GM19455 (cell line): ENCODE measurements around the gene SIAH3.
"Not testable (repeated sequence)": the region's sequence is repeated elsewhere in the genome, so short reads cannot be mapped to it uniquely, and the experiment has no call there.

Experiments
- ATAC-seq: cut with Tn5 transposase; IDR thresholded peaks from one replicate; pipeline ENCODE4 v1.9.1; 2021; ENCODE audit not compliant: unreplicated experiment

The SIAH3 gene

DNA sequence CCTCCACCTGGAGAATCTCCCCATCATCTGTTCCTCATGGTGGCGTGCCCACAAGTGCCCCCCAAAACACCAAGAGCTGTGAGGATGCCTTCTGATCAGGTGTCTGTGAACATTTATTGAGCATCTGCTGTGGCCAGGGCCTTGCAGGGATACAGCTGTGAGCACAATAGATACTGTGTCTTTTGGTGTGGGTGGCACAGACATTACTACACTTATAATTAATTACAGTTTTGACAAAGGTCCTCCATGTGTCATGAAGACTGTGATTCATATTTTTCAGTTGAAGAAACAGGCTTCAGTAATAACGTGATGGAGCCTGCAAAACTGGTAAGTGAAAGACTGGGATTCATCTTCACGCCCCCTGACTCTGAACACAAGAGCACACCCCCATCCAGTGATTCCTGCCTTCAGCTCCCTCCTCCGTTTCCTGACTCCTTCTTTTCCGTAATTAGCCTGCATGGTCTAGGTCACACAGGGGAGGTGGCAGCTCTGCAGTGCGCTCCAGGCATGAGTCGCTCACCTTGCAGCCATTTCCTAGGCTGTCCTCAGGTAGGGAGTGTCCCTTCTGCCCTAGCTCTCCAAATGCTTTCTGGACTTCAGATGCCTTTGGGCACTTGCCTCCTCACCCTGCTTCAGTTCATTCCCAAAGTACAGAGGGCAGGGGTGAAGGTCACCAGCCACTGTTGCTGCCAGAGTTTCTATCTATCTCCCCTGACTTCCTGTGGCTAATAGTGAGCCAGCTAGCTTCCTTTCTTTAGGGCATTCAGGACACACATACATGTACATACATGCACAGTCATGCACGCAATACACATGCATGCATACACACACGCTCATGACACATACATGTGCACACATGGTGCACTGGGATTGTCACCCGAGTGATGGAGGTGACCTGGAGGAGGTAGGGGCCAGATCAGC is 66.5 kb downstream of the SIAH3 start:
- ATAC-seq, result no peak

DNA sequence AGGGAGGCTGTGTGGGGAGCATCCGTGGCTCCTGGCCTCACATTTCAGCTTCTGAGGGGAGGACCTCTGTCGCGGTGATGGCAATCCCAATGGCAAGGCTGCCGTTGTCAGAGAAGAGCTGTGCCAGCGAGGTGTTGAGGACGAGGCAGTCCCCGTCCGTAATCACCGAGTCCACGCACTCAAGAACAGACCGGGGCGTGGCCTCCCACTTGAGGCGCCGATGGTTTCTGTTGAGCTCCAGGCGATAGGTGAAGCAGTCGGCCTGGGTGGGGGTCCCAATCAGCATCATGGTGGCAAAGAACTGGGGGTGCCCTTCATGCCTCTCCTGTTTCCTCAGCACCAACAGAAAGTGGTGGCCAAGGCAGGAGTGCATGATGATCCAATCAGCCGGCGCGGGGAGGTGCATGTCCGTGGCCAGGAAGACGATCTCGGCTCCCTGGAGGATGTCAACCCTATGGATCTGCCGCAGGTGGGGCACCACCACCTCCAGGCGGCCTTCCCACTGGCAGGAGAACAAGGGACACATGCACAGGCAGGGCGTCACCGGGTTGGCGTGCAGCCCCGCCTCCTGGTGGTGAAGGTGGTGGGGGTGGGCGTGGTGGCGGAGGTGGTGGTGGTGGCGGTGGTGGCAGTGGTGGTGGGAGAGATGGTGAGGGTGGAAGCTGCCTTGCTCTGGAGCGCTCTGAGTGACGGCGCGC is 68.1 kb downstream of the SIAH3 start:
- ATAC-seq, result no peak

DNA sequence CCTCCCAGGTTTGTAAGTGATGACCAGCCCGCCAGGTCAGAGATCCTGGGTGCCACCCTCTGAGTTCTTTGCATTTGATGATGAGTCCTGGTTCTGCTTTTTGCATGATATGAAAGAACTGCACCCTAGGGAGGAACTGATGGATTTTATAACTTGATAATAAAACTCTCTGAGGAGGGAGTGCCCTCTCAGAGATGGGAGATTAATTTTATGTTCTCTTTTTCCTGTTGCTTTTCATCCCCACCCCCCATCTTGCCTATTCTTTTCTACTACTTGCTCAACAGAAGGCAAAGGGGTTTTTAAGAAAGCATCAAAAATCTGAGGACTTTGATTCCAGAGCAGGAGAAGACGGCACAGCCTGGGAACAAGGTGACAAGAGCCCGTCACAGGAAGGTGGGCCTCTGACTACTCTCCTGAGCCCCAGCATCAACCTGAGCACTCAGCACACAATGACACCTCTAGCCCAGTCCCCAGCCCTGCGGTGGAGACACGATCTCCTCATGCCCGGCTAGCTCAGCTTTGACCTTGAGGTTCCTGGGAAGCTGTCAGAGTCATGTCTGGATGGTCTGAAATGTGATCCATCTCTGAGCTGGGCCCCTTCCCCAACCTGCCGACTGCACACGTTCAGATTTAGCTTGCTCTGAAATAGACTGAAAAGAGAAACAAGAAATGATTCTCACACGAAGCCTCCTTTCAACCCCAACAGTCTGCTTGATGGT is 69.1 kb downstream of the SIAH3 start:
- ATAC-seq, result no peak

DNA sequence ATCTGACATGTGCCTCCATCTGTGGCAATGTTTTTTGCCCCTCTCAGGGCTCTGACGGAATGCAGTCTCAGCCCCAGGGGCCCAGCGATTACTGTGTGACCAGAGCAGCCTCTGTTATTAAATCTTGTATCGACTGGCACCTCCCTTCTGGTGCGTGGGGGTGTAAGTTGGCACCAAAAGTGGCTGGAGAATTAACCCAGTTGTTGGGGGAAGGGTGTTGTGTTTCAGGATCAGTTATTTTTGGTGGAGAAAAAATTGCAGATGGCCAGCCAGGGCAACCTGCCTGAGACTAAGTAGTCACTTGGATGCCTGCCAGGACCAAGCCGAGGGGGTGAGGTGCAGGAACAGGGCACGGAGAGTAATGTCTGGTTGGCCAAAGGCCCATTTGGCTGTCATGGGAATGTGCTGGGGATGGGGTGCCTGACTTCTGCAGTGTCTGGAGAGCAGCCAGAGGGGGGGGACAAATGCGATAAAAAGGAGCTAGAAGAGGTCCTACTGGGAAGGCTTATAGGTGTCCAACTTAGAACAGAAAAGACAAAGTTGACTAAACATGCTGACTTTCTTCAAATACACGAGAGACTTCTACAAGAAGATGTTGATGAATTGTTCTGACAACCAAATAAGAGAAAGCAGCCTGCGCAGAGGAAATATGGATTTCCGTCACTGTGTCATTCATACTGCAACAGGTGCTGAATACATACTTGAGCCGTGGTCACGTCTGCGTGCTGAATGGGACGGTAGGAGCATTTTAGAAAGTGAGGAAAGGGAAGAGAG is 69.8 kb downstream of the SIAH3 start:
- no peak for ATAC-seq

DNA sequence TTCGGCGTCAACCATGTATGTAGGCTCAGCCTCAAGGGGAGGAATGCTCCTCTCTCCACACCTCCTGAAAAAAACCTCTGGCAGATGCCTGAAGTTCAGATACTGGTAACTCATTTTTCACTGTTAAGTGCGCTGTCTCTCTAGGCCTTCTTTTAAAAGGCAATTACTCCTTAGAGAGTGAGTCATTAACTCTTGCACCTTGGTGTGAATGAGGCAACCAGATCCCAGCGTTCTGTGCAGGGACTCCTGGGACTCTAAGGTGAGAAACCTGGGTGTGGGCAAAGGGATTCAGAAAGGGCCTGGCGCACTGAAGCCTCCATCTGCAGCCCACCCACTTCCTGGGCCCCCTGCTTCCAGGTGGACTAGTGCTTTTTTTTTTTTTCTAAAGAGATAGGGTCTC is 71.7 kb downstream of the SIAH3 start:
- no peak for ATAC-seq

DNA sequence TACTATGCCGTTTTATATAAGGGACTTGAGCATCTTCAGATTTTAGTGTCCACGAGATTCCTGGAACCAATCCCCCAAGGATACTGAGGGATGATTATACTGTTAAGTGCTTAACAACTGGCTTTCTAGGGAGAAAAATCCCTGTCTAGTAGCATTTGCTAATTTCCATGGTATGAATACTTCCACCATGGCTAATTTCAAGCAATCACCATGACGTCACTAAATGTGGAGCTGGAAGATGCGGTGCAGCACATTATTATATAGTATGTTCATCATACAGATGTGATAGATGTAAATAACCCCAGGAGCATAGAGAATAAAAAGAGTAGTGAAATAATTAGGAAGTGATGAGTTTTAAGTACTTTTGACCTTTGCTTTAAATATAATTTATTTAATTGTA is 72.7 kb downstream of the SIAH3 start:
- ATAC-seq, result no peak

DNA sequence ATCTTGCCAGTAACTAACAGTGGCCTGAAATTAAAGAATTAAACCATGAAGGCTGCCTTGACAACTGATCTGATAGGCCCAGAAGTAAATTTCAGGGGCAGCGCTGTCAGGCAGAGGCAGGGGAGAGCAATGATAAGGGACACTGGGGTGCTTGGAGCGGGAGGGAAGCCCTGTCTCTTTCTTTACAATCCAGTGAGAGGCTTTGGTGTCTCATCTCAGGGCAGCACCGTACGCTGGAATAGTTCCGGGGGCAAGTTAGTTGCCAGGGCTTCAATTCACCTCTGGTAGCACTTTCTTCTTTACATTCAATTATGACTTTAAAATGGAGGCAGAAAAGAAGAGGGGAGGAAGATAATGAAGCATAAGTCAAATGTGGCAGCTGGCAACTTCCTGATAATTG is 74.8 kb downstream of the SIAH3 start:
- ATAC-seq, result no peak

DNA sequence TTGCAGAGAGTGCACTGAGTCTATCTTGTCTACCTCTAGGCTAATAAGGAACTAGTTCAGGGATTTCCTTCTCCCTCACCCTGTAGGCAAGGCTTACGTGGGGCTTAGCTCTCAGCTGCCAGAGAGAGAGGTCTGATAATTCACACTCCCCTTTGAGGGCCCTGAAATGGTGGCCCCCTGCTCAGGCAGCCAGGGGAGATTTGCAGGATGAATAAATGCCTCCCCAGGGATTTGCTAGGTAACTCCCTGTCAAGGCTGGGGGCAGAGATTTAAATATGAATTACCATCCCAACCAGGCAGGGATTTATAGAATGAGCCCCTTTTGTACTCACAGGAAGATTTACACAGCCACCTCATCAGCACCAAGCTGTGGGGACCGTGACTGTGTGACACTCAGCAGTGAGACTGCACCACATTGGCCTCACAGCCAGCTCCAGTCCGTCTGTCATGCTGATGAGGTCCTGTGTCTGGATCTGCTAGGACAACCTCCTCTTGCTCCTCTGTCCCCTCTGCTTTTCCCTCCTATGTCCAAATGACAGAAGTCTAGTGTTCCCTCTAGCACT is 76.1 kb downstream of the SIAH3 start:
- no peak for ATAC-seq

DNA sequence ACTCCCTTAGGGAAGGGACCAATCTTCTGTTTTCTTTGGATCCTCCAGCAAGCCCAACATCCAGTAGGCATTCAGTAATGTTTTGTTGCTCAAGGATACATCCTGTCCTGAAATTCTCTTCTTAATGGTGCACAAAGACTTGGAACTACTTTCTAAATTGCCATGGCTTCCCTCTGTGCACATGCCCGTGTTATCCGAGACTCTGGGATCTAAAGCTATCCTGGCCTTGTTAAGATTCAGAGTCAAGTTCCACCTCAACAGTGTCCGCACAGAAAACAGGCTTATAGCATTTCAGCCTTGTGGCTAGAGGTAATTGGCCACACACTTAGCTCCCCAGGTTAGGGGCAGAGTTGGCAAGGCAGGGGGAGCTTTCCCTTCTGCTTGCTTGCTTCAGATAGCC is 77.6 kb downstream of the SIAH3 start:
- ATAC-seq, result no peak

DNA sequence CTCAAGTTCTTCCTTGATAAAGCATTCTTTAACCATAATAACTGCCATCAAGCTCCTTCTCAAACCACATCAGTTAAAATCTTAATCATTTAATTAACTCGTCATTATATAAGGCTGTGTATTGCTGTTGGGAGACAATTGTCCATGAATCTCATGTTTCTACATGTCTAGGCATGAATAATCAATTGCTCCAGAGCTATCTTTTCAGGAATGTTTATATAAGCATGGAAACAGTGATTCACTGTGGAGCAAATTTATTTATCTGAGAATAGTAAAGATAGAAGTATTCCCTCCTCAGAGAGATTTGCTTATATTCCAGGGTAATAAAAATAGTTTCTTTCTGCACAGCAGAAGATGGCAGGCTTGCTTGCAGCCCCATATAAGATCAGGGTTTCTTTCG is 78.3 kb downstream of the SIAH3 start:
- no peak for ATAC-seq

DNA sequence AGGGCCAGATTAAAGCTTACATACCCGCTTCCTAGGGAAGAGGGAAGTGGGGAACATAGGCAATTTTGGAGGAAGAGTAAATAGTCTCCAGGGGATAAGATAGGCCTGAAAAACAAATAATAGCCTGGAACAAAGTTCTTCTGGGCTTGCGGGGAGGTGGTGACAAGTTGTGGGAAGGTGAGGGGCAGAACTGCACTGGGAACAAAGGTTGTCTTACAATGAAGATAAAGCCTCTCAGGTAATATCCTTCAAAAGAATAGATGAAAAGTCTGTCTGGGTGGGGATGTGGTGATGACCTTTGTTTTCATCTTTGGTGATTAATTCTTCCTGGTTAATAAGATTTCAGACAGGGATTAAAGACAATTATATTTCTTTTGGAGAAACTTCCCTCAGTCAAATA is 80.7 kb downstream of the SIAH3 start:
- ATAC-seq, result no peak

DNA sequence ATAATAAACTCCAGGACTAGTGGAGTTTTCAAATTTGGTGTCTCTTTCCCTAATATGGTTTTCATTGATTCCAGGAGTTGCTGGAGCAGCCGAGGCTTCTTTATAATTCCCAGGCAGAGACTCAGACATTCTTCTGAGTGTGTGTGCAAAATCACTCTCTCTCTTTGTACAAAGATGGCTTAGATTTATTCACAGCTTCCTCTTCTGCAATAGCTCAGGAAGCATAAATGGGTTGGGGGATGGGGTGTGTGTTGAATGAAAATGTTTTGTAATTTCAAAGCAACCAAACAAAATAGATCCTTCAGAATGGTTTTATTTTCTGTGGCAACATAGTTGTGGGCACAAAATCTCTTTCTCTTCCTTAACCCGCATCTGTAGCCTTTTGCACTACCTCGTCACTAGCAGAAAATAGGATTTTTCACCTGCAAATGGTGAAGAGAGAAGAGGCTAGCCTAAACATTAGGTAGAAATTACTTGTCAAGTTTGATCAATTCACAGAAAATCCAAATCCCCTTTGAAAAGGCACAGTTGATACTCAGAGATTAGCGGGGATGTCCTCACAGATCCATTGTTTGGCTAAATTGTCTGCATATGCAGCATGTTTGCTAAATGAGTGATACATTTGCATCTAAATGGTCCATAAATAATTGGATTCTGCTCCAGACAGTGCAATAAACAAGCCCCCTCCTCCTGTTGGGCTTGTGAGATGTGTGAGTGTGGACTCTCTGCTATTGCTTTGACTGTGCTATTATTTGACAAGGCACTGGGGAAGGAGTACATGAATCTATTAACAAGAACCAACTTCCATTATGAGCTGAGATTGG is 82.7 kb downstream of the SIAH3 start:
- no peak for ATAC-seq

DNA sequence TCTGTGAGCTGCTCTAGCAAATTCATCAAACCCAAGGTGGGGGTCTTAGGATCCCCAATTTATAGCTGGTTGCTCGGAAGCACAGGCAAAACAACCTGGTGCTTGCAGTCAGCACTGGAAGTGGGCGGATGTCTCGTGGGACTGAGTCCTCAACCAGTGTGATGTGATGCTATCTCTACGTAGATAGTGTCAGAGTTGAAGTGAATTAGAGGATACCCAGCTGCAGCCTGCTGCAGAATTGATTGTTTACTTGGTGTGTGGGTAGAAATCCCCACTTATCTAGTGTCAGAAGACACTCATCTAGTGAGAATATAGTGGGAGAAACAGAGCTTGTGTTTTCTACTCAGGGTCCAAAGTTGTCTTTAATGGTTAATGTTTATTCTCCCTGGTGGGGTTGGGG is 86.1 kb downstream of the SIAH3 start:
- ATAC-seq, result no peak

DNA sequence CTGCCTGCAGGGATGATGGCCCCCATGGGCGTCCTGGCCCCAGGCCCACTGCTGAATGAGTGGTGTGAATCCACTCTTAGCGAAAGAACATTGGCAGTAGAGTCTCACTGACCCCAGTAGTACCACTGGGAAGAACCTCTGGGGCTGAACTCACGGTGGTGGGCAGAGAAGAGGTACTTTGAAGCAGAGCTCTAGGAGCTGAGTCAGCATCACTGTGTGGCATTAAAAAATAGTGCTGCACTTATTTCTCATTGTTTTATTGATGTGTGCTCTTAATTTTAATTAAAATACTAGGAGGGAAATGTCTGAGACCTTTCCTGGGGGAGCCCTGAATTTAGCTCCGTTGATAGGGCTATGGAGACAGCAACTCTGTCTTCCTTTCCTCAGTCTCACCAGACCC is 88.1 kb downstream of the SIAH3 start:
- no peak for ATAC-seq

DNA sequence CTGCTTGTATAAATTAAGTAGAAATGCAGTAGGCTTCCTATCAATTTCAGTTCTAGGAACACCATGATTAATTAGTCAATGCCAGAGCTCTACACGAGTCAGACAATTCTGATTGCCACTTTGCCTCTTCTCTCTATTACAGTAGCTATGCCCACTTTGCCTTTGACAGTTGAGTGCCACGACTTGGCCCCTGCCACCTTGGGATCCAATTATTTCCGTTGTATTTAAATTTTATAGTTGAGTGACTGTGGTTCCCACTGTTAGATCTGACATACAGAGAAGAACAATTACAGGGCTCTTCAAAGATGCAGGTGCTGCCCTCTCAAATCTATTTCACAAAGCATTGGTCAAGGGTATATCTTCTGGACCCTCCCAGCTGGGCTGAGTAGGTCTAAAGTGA is 94.0 kb downstream of the SIAH3 start:
- ATAC-seq, result not testable (repeated sequence)

DNA sequence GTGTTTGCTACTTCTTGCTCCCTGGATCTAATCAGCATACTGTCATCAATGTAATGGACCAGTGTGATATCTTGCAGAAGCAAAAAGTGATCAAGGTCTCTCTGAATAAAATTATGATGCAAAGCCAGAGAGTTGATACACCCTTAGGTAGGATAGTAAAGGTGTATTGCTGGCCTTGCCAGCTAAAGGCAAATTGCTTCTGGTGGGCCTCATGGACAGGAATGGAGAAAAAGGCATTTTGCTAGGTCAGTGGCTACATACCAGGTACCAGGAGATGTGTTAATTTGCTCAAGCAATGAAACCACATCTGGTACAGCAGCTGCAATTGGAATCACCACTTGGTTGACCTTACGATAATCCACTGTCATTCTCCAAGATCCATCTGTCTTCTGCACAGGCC is 95.1 kb downstream of the SIAH3 start:
- ATAC-seq, result not testable (repeated sequence)

DNA sequence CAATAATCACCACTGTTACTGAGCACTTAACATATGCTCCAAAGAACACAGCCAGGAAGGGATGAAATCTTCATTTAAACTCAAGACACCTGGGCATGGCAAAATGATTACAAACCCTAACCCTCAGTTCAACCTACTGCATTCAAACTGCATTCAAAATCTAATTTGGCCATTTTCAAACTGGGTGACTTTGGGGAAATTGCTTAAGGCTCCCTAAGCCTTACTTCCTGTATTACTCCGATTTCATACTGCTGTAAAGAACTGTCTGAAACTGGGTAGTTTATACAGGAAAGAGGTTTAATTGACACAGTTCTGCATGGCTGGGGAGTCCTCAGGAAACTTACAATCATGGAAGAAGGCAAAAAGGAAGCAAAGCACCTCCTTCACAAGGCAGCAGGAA is 99.0 kb downstream of the SIAH3 start:
- no peak for ATAC-seq

DNA sequence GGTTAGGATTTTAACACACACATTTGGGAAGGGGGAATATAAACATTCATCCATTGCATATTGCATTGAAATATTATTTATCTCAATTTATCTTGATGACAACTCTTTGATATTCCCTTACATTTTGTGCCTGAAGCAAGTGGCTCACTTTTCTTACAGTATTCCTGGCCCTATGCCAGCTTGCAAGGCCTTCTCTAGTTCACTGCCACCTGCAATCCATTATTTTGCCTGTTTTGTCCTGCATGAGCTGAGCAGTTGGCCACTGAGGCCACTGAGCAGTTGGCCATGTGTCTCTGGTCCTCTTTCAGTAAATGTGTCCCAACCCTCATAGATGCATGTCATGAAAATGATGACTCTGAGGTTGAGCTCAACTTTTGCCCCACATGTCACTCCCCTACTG is 99.7 kb downstream of the SIAH3 start:
- no peak for ATAC-seq

DNA sequence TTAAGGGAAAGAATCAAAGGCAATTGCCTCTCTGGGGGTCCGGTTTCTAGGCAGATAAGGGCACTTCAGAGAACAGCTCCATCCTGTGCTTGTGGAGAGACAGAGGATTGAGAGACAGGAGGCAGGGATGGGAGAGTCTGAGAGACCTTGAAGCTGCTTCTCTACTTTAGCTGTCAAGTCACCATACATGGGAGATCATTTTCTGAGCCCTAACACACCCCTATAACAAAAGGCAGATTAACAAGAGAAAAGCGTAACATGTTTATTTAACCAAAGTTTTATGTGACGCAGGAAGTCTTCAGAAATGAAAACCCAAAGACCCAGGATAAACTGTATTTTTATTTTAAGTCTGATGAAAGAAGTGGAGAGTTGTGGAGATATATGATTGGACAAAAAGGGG is 101.0 kb downstream of the SIAH3 start:
- no peak for ATAC-seq
